Measurements from ENCODE around the gene PLCB3.
"Not testable (repeated sequence)": the region's sequence is repeated elsewhere in the genome, so short reads cannot be mapped to it uniquely, and the experiment has no call there.

The PLCB3 gene

GRCh38 chr11:64304316-64305072 is 53.2 kb downstream of the PLCB3 start:
- peak; percentile 76 for DNase-seq (ENCODE audit: low read depth)

GRCh38 chr11:64305075-64305690 is 53.9 kb downstream of the PLCB3 start, which contains the start of gene ESRRA:
Gene ESRRA (plus strand): TSS chr11:64305524. CDS start chr11:64307180, 1,656 bp downstream.
- peak; percentile 92 for DNase-seq (ENCODE audit: low read depth)

GRCh38 chr11:64305691-64306562 is 54.6 kb downstream of the PLCB3 start:
- no peak for DNase-seq (ENCODE audit: low read depth)

GRCh38 chr11:64306563-64306875 is 55.2 kb downstream of the PLCB3 start:
- no peak for DNase-seq (ENCODE audit: low read depth)

GRCh38 chr11:64306876-64307622 is 55.7 kb downstream of the PLCB3 start:
- no peak for DNase-seq (ENCODE audit: low read depth)

- not testable (repeated sequence) for DNase-seq (ENCODE audit: low read depth)
These were observed 56.5 kb downstream of the PLCB3 start for GRCh38 chr11:64307795-64308194.

GRCh38 chr11:64312947-64313346 is 61.6 kb downstream of the PLCB3 start:
- DNase-seq (ENCODE audit: low read depth) = no peak

GRCh38 chr11:64313491-64314145 is 62.3 kb downstream of the PLCB3 start:
- DNase-seq (ENCODE audit: low read depth) = no peak

- DNase-seq (ENCODE audit: low read depth) = no peak
These were observed 62.9 kb downstream of the PLCB3 start for GRCh38 chr11:64314146-64314804.

- no peak for DNase-seq (ENCODE audit: low read depth)
These were observed 63.7 kb downstream of the PLCB3 start for GRCh38 chr11:64314805-64315561.

GRCh38 chr11:64315667-64316526 is 64.6 kb downstream of the PLCB3 start:
- DNase-seq (ENCODE audit: low read depth) = not testable (repeated sequence)

- no peak for DNase-seq (ENCODE audit: low read depth)
These were observed 65.5 kb downstream of the PLCB3 start for GRCh38 chr11:64316672-64317324.

GRCh38 chr11:64317325-64317960 is 66.1 kb downstream of the PLCB3 start, which contains the start of gene TRMT112:
Gene TRMT112 (minus strand): TSS chr11:64317559. CDS start chr11:64317526, 33 bp downstream.
- peak; percentile 97 for DNase-seq (ENCODE audit: low read depth)

GRCh38 chr11:64317961-64318765 is 66.8 kb downstream of the PLCB3 start, which contains the start of gene PRDX5:
Gene PRDX5 (plus strand): TSS chr11:64318121. CDS start chr11:64318216, 95 bp downstream.
- DNase-seq (ENCODE audit: low read depth) = peak; percentile 94

Measured in HS-27A (cell line).